Measurements from ENCODE around the gene LHX6. TPM values are rescaled to one million over a fixed set of nuclear protein-coding genes. Genes with fewer than 3 reads are reported as not detected.

LHX6 gene
- total and polyA plus RNA-seq, 2 of the 4 experiments (the other 2 are of a cell fraction): under 0.01 to 0.05 TPM

- Histone ChIP-seq H2BK15ac (ENCODE audit: low read depth, low read length) (no peak overlapping the region), H2BK5ac (ENCODE audit: low read depth, low read length, poor library complexity, severe bottlenecking) (no peak overlapping the region), H2AK5ac (ENCODE audit: low read depth, low read length) (no peak overlapping the region), H2AK9ac (replicated peaks; ENCODE audit: low read depth, low read length, poor library complexity) (no peak overlapping the region), H3K36me3 (ENCODE audit: control insufficient read depth, insufficient read depth, low read length) (no peaks in the 10 kb centered on the region), H3K4ac (ENCODE audit: low read depth, low read length) (no peak overlapping the region), H3K9ac (ENCODE audit: low read depth, low read length) (no peak overlapping the region), H4K91ac (ENCODE audit: insufficient read depth, low read depth, low read length) (no peak overlapping the region), H3K4me3 (ENCODE audit: insufficient read depth, low read depth, low read length) (no peak overlapping the region), H3K9me1 (ENCODE audit: insufficient read depth, low read length) (no peaks in the 10 kb centered on the region), H2BK20ac (ENCODE audit: low read depth, low read length) (no peak overlapping the region), H3K14ac (replicated peaks; ENCODE audit: low read depth, low read length) (no peak overlapping the region), H4K8ac (ENCODE audit: low read depth in 2 of 2, low read length in 2 of 2) (no peak overlapping the region), H3K79me1 (ENCODE audit: low read depth in 1 of 2, low read length in 2 of 2) (no peaks in the 10 kb centered on the region), H3K27ac (ENCODE audit: insufficient read depth, low read length) (no peak overlapping the region), H3K9me3 (ENCODE audit: control insufficient read depth, insufficient read depth, low read length) (no peaks in the 10 kb centered on the region), H2BK120ac (ENCODE audit: low read depth, low read length) (no peak overlapping the region), H2AFZ (replicated peaks; ENCODE audit: low read length, poor library complexity) (no peak overlapping the region), H3K18ac (ENCODE audit: low read depth, low read length) (no peak overlapping the region), H3K27me3 (ENCODE audit: control insufficient read depth, insufficient read depth, low read length) (peaks cover 38% of the 10 kb centered on the region), H3K23ac (ENCODE audit: low read depth, low read length) (no peak overlapping the region), H4K20me1 (ENCODE audit: insufficient read depth, low read length) (no peaks in the 10 kb centered on the region), H3K56ac (ENCODE audit: extremely low read depth, insufficient read depth, low read length) (no peak overlapping the region), H4K5ac (ENCODE audit: low read depth, low read length) (no peak overlapping the region), H3K4me2 (ENCODE audit: low read depth, low read length) (no peak overlapping the region), H3K4me1 (ENCODE audit: control insufficient read depth, insufficient read depth, low read length) (0 out of 2 replicates have a peak, but pooled peaks cover 4% of the 10 kb centered on the region)
- intact Hi-C loops (cut with micrococcal nuclease): no loop called here
- ATAC-seq (ENCODE audit: low read depth) (no peak), DNase-seq (no peak)
- in situ Hi-C loops (cut with MboI; ENCODE audit: low sequenced_read_pairs): no loop called here
- 0% methylated on average over 1 of the region's 7 CpGs; no CpG with 5 or more reads in 1 of the 2 experiments for WGBS, 2 experiments (ENCODE audit: extremely low coverage in 2 of 2, insufficient read length in 1 of 2)
- TF ChIP-seq SMC3 (IDR thresholded peaks at IDR 0.05; ENCODE audit: low read depth, low read length) (no peak), RFX5 (IDR thresholded peaks at IDR 0.05; ENCODE audit: low read depth, low read length) (no peak), BHLHE40 (IDR thresholded peaks at IDR 0.05; ENCODE audit: low read depth, low read length) (no peak), MAFK (IDR thresholded peaks at IDR 0.05; ENCODE audit: low read depth, low read length) (no peak)
- POLR2A ChIA-PET (ENCODE audit: unreplicated experiment): no interaction called here
- dilution Hi-C loops (cut with HindIII; ENCODE audit: low sequenced_read_pairs, unreplicated experiment): no loop called here
- BruUV-seq (replicated peaks): no TSS peak
- CTCF ChIA-PET: no interaction called here
Measured at GRCh38 chr9:122183501-122183900, 45.3 kb downstream of the LHX6 start.
